Mesodermal cell (in vitro differentiated cells): ENCODE measurements around the gene PPFIA1.

ENCODE experiments used
- H3K27ac ChIP-seq: 2 replicates; pipeline ENCODE4 v1.7.0; 2013; ENCODE audit warnings: mild to moderate bottlenecking, low read depth, low read length, moderate library complexity; ENCODE audit not compliant: severe bottlenecking
- H3K36me3 ChIP-seq: 2 replicates; pipeline ENCODE4 v1.7.1; 2013; ENCODE audit warnings: mild to moderate bottlenecking, low read length, moderate library complexity; ENCODE audit not compliant: control insufficient read depth, insufficient read depth
- H3K4me1 ChIP-seq: one replicate; pipeline ENCODE4 v1.7.1; 2013; ENCODE audit warnings: mild to moderate bottlenecking, low read length; ENCODE audit not compliant: insufficient read depth, control insufficient read depth, poor library complexity, severe bottlenecking
- H3K4me3 ChIP-seq: 2 replicates; pipeline ENCODE4 v1.7.0; 2013; ENCODE audit warnings: low read length, control low read depth, mild to moderate bottlenecking; ENCODE audit not compliant: insufficient read depth, poor library complexity, severe bottlenecking; ENCODE audit errors: extremely low read depth
- H3K9me3 ChIP-seq: 2 replicates; pipeline ENCODE4 v1.7.1; 2013; ENCODE audit warnings: mild to moderate bottlenecking, low read length, moderate library complexity; ENCODE audit not compliant: control insufficient read depth
- WGBS, 2 experiments: methylation state at CpG; one replicate each; pipeline ENCODE4 v1.1.5; 2013; ENCODE audit warnings: missing lambda C conversion rate in 2 of 2; ENCODE audit not compliant: insufficient coverage in 2 of 2; 5-methylcytosine and 5-hydroxymethylcytosine counted together

Gene PPFIA1

DNA sequence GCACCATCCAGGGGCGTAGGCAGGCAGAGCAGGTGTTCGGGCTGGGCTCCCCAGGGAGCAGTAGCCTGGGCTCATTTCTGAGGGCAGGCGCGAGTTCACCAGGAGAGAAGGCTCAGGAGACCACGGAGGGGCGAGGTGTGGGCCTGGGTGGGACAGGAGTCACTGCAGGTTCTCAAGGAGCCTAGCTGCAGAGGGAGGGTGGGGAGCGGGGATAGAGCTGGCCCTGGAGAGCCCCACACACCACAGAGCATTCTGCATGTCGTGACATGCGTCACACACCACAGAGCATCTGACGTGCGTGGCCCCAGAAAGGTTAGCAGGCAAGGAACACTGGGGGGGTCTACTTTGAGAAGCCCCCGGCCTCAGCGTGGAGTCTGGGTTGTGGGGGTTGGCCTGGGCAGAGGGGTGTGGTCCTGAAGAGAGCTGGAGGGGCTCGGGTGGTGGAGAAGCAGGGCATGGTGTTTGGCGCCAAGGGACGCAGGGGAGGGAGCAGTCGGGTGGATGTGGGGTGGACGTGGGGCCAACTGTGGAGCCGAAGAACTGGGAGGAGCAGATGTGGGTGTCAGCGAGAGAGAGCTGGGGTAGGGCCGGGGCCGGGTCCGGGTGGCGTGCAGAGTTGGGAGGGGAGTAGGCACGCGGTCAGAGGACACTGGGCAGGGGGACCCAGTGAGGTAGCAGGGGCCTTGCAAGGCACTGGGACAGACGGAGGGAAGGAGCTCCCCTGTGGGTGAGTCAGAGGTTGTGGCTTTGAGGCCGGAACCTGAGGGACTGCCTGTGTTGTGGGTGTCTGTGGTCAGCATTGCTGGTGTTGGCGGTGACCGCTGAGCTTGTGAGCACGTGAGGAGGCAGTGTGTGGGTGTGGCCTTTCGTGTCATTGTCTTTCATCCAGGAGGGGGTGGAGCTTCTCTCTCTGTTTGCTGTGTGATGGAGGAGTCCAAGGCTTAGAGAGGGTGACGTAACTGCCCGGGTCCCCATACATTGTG, 153.3 kb downstream of the PPFIA1 start:
- no peak overlapping the region for H3K27ac ChIP-seq
- 95 to 96% methylated on average over 33 of the region's 34 CpGs for WGBS, 2 experiments
- H3K4me3 ChIP-seq = no peak overlapping the region

DNA sequence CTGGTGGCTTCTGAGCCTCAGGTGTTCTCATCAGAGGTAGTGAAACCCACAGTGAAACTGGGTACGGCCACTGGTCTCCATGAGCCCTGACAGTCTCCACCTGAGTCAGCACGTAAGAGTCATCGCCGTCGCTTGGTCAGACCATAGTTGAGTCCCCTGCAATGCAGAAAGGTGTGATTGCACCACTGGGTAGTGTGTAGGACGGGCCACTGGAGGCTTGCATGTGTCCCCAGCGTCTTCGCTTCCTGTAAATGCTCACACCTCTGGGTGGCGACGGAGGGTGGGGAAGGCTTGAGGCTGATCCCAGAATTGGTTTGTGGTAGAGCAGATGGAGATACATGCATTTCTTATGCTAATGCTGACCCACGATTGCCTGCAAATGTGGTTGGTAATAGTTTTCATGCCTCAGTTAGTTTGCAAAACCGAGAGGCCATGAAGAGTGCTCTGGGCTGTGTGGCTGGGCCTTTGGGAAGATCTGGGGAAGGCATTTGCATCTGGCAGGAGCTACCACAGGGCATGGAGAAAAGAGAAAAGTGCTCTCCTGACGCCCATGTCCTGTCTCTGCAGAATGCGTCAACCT, 154.4 kb downstream of the PPFIA1 start:
- Histone ChIP-seq H3K4me3 (no peak overlapping the region), H3K36me3 (peaks cover 98% of the 10 kb centered on the region), H3K9me3 (no peaks in the 10 kb centered on the region), H3K4me1 (peaks cover 10% of the 10 kb centered on the region), H3K27ac (no peak overlapping the region)
- WGBS, 2 experiments = 88 to 96% methylated on average over 10 to 14 of the region's 14 CpGs

More for the DNA sequence above, 153.3 kb downstream of the PPFIA1 start:
- Histone ChIP-seq H3K36me3 (peaks cover 98% of the 10 kb centered on the region), H3K4me1 (peaks cover 8% of the 10 kb centered on the region), H3K9me3 (no peaks in the 10 kb centered on the region)

DNA sequence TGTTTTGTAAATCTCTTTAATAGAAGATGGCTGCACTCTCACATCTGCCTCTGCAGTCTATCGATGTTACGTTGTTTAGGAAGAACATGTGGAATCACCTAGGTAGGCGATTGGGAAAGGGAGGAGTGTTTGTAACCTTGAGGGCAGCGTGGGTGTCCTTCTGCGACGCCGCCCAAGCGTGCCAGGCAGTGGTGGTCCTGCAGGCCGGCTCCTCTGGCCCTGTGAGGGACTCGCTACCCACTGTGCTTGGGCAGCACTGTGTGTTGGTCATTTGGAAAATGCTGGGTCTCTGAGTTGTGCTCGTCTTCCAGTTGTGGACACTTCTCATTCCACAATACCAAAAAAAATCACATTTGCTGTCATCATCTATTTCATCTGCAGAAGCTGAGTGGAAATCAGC, 156.9 kb downstream of the PPFIA1 start:
- H3K27ac ChIP-seq = no peak overlapping the region
- no peaks in the 10 kb centered on the region for H3K9me3 ChIP-seq

DNA sequence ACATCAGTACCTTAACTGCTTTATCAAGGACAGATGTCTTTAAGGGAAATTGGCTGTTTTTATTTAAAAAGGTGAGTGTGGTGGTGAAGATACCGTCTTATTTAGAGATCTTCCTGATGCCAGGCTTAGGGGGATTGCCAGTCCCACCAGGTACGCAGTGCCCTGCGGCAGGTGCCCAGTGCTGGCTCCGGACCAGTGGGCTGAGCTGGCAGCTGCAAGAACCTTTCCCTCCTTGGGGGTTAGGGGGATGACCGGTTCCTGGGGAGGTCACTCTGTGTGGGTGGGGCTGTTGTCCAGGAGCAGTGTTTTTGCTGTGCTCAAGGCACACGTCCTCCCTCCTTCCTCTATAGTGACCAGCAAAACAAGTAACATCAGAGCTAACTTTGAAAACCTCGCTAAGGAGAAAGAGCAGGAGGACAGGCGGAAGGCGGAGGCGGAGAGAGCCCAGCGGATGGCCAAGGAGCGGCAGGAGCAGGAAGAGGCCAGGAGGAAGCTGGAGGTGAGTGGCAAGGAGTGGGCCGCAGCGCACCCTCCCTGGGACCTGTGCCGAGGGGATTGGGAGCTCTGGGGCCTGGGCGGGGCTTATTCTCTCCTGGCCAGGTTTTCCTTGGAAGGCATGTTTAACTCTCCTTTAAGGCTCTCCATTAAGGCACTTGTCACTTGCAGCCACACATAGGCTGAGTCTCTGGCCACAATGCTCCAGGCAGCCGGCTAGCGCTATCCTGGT, 158.4 kb downstream of the PPFIA1 start:
- no peaks in the 10 kb centered on the region for H3K9me3 ChIP-seq
- peaks cover 98% of the 10 kb centered on the region for H3K36me3 ChIP-seq
- H3K4me1 ChIP-seq = peaks cover 7% of the 10 kb centered on the region
- H3K27ac ChIP-seq = no peak overlapping the region
- no peak overlapping the region for H3K4me3 ChIP-seq
- 96% methylated on average over 15 to 16 of the region's 18 CpGs for WGBS, 2 experiments

More for the DNA sequence above, 156.9 kb downstream of the PPFIA1 start:
- Histone ChIP-seq H3K36me3 (peaks cover 98% of the 10 kb centered on the region), H3K4me3 (no peak overlapping the region), H3K4me1 (peaks cover 12% of the 10 kb centered on the region)
- WGBS, 2 experiments = 96 to 98% methylated on average over 10 to 11 of the region's 11 CpGs

DNA sequence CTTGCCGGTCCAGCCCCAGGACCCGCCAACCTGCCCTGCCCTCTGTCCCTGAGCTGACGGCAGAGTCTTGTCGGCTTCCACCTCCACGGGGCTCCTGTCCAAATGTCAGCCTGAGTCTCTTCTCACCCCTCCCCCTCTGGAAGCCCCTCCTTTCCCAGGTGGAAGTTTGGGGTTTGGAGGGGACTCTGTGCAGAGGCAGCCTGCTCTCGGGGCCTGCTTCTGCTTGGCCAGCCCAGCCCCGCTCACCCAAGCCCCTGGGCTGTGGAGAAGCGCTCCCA, 158.9 kb downstream of the PPFIA1 start:
- Histone ChIP-seq H3K27ac (no peak overlapping the region), H3K4me3 (no peak overlapping the region), H3K4me1 (peaks cover 4% of the 10 kb centered on the region), H3K9me3 (no peaks in the 10 kb centered on the region), H3K36me3 (peaks cover 98% of the 10 kb centered on the region)
- 85 to 94% methylated on average over 2 to 6 of the region's 8 CpGs for whole genome bisulfite sequencing, 2 experiments

DNA sequence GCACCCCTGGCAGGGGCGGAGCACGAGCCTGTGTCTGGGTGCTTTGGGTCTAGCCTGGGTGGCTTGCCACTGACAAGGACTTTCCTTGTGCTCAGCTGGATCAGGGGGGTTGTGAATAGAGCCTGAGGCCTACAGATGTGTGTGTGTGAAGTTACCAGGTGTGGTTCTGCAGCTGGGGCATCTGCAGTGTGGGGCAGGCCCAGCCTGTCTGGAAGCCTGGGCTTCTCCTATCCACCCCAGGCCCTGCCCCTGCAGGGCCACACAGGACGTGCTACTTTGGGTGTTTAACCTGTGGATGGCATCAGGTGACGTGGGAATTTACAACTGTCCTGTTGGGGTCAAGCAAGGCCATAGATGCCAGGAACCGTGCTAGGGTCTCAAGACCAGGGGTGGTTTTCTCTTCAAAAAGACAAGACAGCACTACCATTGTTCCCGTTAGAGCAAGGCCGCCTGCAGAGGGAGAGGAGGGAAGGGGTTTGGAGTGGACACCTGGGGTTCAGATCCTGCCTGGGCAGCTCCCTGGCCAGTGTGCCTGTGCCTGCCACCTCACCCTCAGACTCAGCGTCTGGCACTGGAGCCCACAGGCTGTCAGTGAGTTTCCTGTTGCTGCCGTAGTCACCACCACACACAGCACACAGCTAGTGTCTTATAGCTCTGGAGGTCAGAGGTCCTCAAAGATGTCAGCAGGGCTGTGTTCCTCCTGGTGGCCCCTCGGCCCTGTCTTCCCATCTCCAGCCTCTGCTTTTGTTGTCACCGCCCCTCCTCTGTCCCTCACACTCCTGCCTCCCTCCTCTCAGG, 159.4 kb downstream of the PPFIA1 start:
- 85 to 91% methylated on average over 4 to 5 of the region's 11 CpGs for WGBS, 2 experiments
- no peak overlapping the region for H3K4me3 ChIP-seq
- no peak overlapping the region for H3K27ac ChIP-seq
- H3K36me3 ChIP-seq = peaks cover 98% of the 10 kb centered on the region
- no peaks in the 10 kb centered on the region for H3K9me3 ChIP-seq
- H3K4me1 ChIP-seq = peaks cover 4% of the 10 kb centered on the region

DNA sequence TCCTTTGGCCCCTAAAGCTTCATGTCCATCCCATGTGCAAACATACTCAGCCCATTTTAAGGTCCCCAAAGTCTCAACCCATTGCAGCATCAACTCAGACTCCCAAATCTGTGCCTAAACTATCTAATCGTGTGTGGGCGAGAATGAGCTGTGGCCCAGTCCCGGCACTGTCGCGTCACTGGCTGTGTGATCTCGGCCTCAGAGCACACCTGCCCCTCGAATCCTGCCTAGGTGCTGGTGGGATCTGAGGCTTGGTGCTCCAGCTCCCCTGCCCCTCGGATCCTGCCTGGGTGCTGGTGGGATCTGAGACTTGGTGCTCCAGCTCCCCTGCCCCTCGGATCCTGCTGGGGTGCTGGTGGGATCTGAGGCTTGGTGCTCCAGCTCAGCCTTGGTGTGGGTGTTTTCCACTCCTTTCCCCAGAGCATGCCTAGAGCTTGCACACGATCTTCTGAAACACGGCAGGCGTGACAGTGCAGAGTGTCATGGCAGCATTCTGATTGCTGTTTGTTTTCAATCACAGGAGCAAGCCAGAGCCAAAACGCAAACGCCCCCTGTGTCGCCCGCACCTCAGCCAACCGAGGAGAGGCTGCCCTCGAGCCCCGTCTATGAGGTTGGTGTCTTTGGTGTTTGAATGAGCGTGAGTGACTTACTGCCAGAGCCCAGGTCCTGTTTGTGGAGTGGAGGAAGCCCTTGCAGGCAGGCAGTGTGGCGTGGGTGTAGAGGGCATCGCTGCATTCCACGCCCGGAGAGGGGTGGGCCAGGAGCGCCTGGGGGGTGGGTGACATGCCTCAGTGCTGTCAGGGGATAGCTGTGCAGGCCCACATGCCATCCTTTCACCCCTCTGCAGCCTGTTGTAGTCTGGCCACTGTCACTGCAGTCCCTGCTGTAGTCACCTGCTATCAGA, 160.4 kb downstream of the PPFIA1 start:
- Histone ChIP-seq H3K27ac (no peak overlapping the region), H3K36me3 (peaks cover 97% of the 10 kb centered on the region), H3K4me1 (peaks cover 4% of the 10 kb centered on the region), H3K4me3 (no peak overlapping the region), H3K9me3 (no peaks in the 10 kb centered on the region)
- 96 to 98% methylated on average over 19 to 21 of the region's 25 CpGs for WGBS, 2 experiments

DNA sequence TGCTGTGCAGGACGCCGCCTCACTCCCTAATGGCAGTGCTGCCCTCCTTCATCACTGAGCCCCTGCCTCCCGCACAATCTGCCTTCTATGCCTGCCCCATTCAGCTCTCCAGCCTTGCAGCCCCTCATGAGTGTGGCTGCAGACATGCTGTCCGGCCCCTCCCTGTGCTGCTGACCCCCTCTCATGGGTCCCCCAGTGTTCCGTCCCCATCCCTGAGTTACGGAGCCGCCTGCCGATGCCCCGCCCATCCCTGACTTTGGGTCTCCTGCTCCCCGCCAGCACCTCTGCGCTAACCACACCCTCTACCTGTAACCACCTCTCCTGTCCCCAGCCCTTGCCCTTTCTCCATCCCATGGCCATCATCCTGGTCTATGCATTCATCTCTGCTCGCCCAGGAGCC, 161.1 kb downstream of the PPFIA1 start:
- Histone ChIP-seq H3K36me3 (peaks cover 97% of the 10 kb centered on the region), H3K27ac (no peak overlapping the region), H3K4me3 (no peak overlapping the region), H3K4me1 (peaks cover 4% of the 10 kb centered on the region), H3K9me3 (no peaks in the 10 kb centered on the region)
- WGBS, 2 experiments = 92 to 98% methylated on average over 11 to 12 of the region's 12 CpGs

DNA sequence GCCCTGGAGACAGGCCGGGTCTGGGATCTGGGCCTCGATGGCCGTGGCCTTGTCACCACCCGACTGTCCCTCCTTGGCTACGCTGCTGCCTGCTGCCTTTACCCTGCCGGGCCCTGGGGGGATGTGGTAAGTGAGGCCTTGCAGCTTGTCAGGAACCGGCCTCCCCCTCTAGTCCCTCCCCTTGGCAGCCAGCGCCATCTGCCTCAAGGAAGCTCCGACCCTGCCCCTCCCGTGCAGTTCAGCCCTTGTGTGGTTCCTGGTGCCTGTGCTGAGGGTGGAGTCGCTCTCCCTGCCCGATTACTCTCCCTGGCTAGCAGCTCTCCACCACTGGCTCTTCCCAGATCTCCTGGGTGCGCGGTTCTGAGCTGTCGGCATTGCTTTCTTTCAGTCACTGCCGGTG, 161.6 kb downstream of the PPFIA1 start:
- no peak overlapping the region for H3K4me3 ChIP-seq
- H3K9me3 ChIP-seq = no peaks in the 10 kb centered on the region
- H3K36me3 ChIP-seq = peaks cover 98% of the 10 kb centered on the region
- WGBS, 2 experiments = 82 to 93% methylated on average over 12 to 13 of the region's 16 CpGs
- peaks cover 4% of the 10 kb centered on the region for H3K4me1 ChIP-seq
- no peak overlapping the region for H3K27ac ChIP-seq
